ENCODE data around the gene SPCS1. TPM values are rescaled to one million over a fixed set of nuclear protein-coding genes. Genes with fewer than 3 reads are reported as not detected.
A peak's percentile ranks its signal among the peaks of the same experiment; 100 is the strongest.

Gene SPCS1
- total and polyA plus RNA-seq, 2 donors, result 52.0 to 152 TPM

DNA sequence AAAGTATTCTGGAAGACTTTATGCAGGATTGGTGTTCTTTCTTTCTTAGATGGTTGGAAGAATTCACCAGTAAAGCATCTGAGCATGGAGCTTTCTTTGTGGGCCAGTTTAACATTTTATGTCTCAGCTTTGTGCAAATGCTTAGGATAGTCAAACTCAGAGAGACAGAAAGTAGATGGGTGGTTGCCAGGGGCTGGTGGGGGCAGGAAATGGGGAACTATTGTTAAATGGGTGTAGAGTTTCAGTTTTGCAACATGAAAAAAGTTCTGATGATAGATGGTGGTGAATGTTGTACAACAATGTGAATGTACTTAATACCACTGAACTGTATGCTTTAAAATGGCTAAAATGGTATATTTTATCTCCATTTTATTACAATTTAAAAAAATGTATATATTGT is 24.8 kb downstream of the SPCS1 start:
- no peaks in the 10 kb centered on the region for H3K4me1 ChIP-seq (ENCODE audit: insufficient read depth)
- peaks cover 7% of the 10 kb centered on the region for H3K36me3 ChIP-seq (ENCODE audit: insufficient read depth)
- H3K27ac ChIP-seq (ENCODE audit: low read depth), result no peak overlapping the region
- no peak overlapping the region for H3K4me3 ChIP-seq (ENCODE audit: low read depth, low read length)
- no peak for DNase-seq (ENCODE audit: extremely low spot score)

DNA sequence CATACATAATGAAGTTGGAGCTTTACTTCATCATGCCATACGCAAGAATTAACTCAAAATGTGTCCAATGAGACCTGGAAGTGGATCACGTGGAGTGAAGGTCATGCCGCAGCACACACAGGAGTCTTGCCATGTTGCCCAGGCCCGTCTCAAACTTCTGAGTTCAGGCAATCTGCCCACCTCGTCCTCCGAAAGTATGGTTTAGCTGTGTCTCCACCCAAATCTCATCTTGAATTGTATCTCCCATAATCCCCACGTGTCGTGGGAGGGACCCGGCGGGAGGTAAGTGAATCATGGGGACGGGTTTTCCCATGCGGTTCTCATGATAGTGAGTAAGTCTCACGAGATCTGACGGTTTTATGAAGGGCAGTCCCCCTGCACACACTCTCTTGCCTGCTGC is 25.7 kb downstream of the SPCS1 start:
- no peak for DNase-seq (ENCODE audit: extremely low spot score)
- no peak overlapping the region for H3K27ac ChIP-seq (ENCODE audit: low read depth)
- H3K4me1 ChIP-seq (ENCODE audit: insufficient read depth), result no peaks in the 10 kb centered on the region
- H3K4me3 ChIP-seq (ENCODE audit: low read depth, low read length), result no peak overlapping the region
- H3K36me3 ChIP-seq (ENCODE audit: insufficient read depth), result peaks cover 7% of the 10 kb centered on the region
- WGBS, result 96% methylated on average over 14 of the region's 14 CpGs

DNA sequence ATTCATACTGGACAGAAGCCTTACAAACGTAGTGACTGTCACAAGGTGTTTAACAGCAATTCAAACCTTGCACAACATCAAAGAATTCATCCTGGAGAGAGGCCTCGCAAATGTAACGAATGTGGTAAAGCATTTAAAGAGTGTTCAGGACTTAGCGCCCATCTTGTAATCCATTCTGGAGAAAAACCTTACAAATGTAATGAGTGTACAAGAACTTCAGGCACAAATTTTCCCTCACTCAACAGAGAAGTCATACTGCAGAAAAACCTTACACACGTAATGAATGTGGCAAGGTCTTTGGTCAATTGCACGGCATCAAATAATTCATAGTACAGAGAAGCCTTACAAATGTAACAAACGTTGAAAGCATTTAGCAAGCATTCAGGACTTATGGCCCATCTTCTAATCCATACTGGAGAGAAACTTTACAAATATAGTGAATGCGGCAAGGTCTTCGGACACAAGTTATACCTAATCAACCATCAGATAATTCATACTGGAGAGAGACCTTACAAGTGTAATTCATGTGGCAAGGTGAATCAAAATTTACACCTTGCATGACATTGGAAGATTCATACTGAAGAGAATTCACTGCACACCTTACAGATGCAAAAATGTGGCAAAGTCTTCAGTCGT is 27.5 kb downstream of the SPCS1 start:
- Histone ChIP-seq H3K27ac (ENCODE audit: low read depth) (no peak overlapping the region), H3K36me3 (ENCODE audit: insufficient read depth) (peaks cover 9% of the 10 kb centered on the region), H3K4me1 (ENCODE audit: insufficient read depth) (no peaks in the 10 kb centered on the region), H3K4me3 (ENCODE audit: low read depth, low read length) (no peak overlapping the region)
- 93% methylated on average over 10 of the region's 10 CpGs for WGBS
- DNase-seq (ENCODE audit: extremely low spot score), result no peak

DNA sequence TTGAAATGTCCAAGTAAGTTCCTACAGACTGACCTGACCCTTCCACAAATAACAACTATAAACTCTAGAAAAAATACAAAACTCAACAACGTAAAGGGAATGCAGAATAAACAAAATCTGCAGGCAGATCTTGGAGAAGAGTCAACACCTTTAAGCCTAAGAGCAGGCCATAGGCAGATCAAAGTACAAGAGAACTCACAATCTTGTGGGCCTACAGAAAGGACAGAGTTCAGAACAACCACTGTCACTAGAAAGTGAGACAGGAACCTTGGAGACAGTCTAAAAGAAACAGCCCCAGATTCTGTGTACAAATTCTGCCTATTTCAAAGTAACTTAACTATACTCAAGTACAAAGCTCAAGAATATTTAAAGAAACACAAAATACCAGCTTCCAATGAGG is 33.8 kb downstream of the SPCS1 start:
- WGBS, result 77% methylated on average over 1 of the region's 1 CpG
- no peaks in the 10 kb centered on the region for H3K4me1 ChIP-seq (ENCODE audit: insufficient read depth)
- DNase-seq (ENCODE audit: extremely low spot score), result no peak
- no peak overlapping the region for H3K4me3 ChIP-seq (ENCODE audit: low read depth, low read length)
- no peak overlapping the region for H3K27ac ChIP-seq (ENCODE audit: low read depth)
- peaks cover 9% of the 10 kb centered on the region for H3K36me3 ChIP-seq (ENCODE audit: insufficient read depth)

DNA sequence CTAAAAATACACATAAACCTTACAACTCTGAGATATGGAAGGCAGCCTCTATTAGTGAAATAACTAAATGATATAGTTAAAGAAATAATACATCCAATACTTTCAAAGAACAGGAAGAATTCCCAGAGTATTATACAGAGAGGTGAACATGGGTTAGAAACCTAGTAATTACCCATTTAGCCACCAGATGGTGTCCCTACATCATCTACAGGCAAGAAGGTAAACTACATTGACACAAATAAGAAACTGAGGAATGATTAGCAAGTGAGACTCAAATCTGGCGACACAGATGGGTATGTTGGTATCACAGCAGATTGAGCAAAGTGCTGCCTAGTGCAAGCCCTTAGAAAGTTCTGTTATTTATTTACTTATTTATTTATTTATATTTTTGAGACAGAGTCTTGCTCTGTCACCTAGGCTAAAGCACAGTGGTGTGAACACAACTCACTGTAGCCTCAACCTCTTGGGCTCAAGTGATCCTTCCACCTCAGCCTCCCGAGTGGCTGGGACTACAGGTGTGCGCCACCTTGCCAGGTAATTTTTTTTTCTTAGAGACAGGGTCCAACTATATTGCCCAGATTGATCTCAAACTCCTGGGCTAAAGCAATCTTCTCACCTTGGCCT is 36.6 kb downstream of the SPCS1 start:
- peaks cover 15% of the 10 kb centered on the region for H3K36me3 ChIP-seq (ENCODE audit: insufficient read depth)
- WGBS, result 92% methylated on average over 3 of the region's 3 CpGs

DNA sequence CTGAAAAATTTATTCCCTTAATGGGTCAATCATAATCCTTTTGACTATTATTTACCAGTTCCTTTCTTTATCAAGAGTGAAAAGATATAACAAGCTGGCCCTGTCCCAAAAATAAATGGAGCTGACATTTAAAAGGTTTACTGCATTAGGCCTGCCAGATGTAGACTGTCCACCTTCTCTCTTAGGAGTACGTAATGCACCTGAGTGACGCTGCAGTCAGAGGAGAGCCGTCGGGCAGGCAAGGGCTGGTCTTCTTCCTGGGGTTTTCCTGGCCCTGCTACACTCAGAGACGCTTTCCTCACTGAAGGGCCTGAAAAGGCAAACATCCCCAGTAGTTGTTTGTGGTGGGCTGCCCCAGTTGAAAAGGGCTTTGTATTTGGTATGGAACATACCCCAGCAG is 37.2 kb downstream of the SPCS1 start:
- H3K27ac ChIP-seq (ENCODE audit: low read depth), result no peak overlapping the region
- no peaks in the 10 kb centered on the region for H3K4me1 ChIP-seq (ENCODE audit: insufficient read depth)
- 84% methylated on average over 5 of the region's 5 CpGs for WGBS
- peaks cover 13% of the 10 kb centered on the region for H3K36me3 ChIP-seq (ENCODE audit: insufficient read depth)
- no peak for DNase-seq (ENCODE audit: extremely low spot score)
- no peak overlapping the region for H3K4me3 ChIP-seq (ENCODE audit: low read depth, low read length)

More for the DNA sequence above, 36.6 kb downstream of the SPCS1 start:
- H3K4me3 ChIP-seq (ENCODE audit: low read depth, low read length), result no peak overlapping the region
- no peaks in the 10 kb centered on the region for H3K4me1 ChIP-seq (ENCODE audit: insufficient read depth)
- H3K27ac ChIP-seq (ENCODE audit: low read depth), result no peak overlapping the region
- DNase-seq (ENCODE audit: extremely low spot score), result no peak

DNA sequence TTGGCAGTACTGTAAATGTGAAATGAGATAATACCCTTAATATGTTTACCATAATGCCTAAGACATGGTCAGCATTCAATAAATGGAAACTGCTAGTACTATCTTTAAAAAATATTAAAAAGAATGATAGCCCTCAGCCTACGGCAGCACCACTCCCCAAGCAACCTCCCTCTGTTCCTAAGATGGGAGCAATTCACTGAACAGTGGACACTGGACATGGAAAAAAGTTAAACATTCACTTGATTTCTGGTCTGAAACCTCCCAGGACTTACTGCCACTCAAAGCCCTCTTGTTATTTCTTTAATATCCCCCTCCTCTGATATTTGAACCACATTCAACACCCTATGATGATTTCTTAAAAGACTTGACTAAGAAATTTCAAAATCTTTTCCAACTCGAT is 37.8 kb downstream of the SPCS1 start:
- H3K4me3 ChIP-seq (ENCODE audit: low read depth, low read length), result no peak overlapping the region
- DNase-seq (ENCODE audit: extremely low spot score), result no peak
- peaks cover 12% of the 10 kb centered on the region for H3K36me3 ChIP-seq (ENCODE audit: insufficient read depth)
- no peaks in the 10 kb centered on the region for H3K4me1 ChIP-seq (ENCODE audit: insufficient read depth)
- H3K27ac ChIP-seq (ENCODE audit: low read depth), result no peak overlapping the region
- 92% methylated on average over 2 of the region's 2 CpGs for WGBS

DNA sequence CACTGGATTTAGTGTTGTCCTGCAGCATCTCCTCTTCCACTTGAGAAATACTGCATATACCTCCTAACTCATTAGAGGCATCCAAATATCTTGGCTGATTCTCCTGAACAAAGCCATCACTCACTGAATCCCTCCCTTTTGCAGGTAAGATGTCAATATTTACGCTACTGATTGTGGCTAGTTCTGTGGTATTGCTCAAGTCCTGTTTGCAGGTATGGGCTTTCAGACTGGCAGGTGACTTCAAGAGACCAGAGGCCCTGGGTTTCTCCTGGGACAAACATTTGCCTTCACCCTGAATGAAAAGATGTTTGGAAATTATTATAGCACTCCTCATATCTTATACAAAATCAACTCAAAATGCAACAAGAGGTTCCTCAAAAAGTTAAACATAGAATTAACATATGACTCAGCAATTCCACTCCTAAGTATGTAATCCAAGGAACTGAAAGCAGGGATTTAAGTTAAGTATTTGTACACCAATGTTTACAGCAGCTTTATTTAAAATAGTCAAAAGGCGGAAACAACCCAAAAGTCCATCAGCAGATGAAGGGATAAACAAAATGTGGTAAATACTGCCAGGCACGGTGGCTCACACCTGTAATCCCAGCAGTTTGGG is 46.2 kb downstream of the SPCS1 start:
- Histone ChIP-seq H3K4me3 (ENCODE audit: low read depth, low read length) (no peak overlapping the region), H3K36me3 (ENCODE audit: insufficient read depth) (peaks cover 4% of the 10 kb centered on the region), H3K4me1 (ENCODE audit: insufficient read depth) (no peaks in the 10 kb centered on the region), H3K27ac (ENCODE audit: low read depth) (no peak overlapping the region)
- no peak for DNase-seq (ENCODE audit: extremely low spot score)
- 84% methylated on average over 3 of the region's 3 CpGs for WGBS

DNA sequence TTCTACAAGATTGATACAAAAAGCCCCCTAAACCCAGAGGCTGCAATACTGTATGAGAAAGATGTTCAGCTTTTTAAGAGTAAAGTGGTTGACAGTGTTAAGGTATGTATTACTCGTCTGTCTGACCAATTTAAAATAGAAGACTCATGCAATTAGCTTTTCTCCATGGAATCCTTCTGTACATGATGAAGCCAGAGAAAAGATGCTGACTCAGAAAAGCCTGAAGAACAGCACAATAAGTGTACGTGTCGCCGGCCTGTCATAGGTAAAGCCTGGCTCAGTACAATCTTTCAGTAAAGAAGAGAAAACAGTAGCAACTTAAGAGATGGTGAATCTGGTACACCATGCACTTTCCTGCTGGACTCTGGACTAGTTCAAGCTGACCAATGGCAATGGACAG is 48.5 kb downstream of the SPCS1 start:
- peaks cover 4% of the 10 kb centered on the region for H3K36me3 ChIP-seq (ENCODE audit: insufficient read depth)
- H3K27ac ChIP-seq (ENCODE audit: low read depth), result no peak overlapping the region
- no peak for DNase-seq (ENCODE audit: extremely low spot score)
- no peaks in the 10 kb centered on the region for H3K4me1 ChIP-seq (ENCODE audit: insufficient read depth)
- 93% methylated on average over 4 of the region's 4 CpGs for WGBS
- H3K4me3 ChIP-seq (ENCODE audit: low read depth, low read length), result no peak overlapping the region

DNA sequence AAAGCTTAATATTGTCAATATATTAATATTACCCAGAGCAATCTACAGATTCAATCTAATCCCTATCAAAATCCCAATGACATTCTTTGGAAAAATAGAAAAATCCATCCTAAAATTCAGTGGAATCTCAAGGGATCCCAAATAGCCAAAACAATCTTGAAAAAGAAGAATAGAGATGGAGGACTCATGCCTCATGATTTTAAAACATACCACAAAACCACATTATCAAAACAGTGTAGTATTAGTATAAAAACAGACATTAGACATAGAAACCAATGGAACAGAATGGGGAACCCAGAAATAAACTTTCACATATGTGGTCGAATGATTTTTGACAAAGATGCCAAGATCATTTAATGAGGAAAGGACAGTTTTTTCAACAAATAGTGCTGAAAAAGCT is 50.2 kb downstream of the SPCS1 start:
- 95% methylated on average over 1 of the region's 1 CpG for WGBS
- Histone ChIP-seq H3K27ac (ENCODE audit: low read depth) (no peak overlapping the region), H3K4me1 (ENCODE audit: insufficient read depth) (no peaks in the 10 kb centered on the region), H3K36me3 (ENCODE audit: insufficient read depth) (peaks cover 4% of the 10 kb centered on the region), H3K4me3 (ENCODE audit: low read depth, low read length) (no peak overlapping the region)
- no peak for DNase-seq (ENCODE audit: extremely low spot score)

Small RNA genes within 50 kb of the gene (small RNA-seq; reads per million reads assigned to genes)
- gene AC006254.2, result not detected
- 3,314 reads per million, percentile 99 among the genes with 10 or more reads in this experiment for gene RF00569
- gene RF01183, result not detected
- gene SNORD19, result 0.15 reads per million
- not detected for gene SNORD19B
- gene SNORD69, result 4,858 reads per million, percentile 100 among the genes with 10 or more reads in this experiment

Other genes with a start within 250 kb of the SPCS1 start
- gene STAB1, start 210.8 kb upstream of the SPCS1 start, total RNA-seq, result 73.5 TPM
- 91.8 TPM for gene STAB1, start 210.8 kb upstream of the SPCS1 start, polyA plus RNA-seq
- 32.9 TPM for gene NT5DC2, start 172.2 kb upstream of the SPCS1 start, total RNA-seq
- 63.8 TPM for gene NT5DC2, start 172.2 kb upstream of the SPCS1 start, polyA plus RNA-seq
- gene UQCC5, start 169.5 kb upstream of the SPCS1 start, total RNA-seq, result 5.7 TPM
- gene UQCC5, start 169.5 kb upstream of the SPCS1 start, polyA plus RNA-seq, result 38.4 TPM
- gene PBRM1, start 20.2 kb upstream of the SPCS1 start, total RNA-seq, result 125 TPM
- 25.1 TPM for gene PBRM1, start 20.2 kb upstream of the SPCS1 start, polyA plus RNA-seq
- 163 TPM for gene GNL3, start 20.1 kb upstream of the SPCS1 start, total RNA-seq
- 47.0 TPM for gene GNL3, start 20.1 kb upstream of the SPCS1 start, polyA plus RNA-seq
- gene GLT8D1, start 315 bp upstream of the SPCS1 start, total RNA-seq, result 129 TPM
- gene GLT8D1, start 315 bp upstream of the SPCS1 start, polyA plus RNA-seq, result 46.3 TPM
- 29.7 TPM for gene NEK4, start 64.8 kb downstream of the SPCS1 start, total RNA-seq
- 11.5 TPM for gene NEK4, start 64.8 kb downstream of the SPCS1 start, polyA plus RNA-seq
- gene ITIH1, start 71.5 kb downstream of the SPCS1 start, total RNA-seq, result not detected
- 0.70 TPM for gene ITIH1, start 71.5 kb downstream of the SPCS1 start, polyA plus RNA-seq
- gene ITIH3, start 88.7 kb downstream of the SPCS1 start, total RNA-seq, result 1.4 TPM
- gene ITIH3, start 88.7 kb downstream of the SPCS1 start, polyA plus RNA-seq, result 3.1 TPM
- 3.3 TPM for gene ITIH4, start 124.6 kb downstream of the SPCS1 start, total RNA-seq
- gene ITIH4, start 124.6 kb downstream of the SPCS1 start, polyA plus RNA-seq, result 5.0 TPM
- gene MUSTN1, start 128.9 kb downstream of the SPCS1 start, total RNA-seq, result 2.9 TPM
- gene MUSTN1, start 128.9 kb downstream of the SPCS1 start, polyA plus RNA-seq, result 44.5 TPM
- gene STIMATE, start 191.4 kb downstream of the SPCS1 start, total RNA-seq, result 11.8 TPM
- gene STIMATE, start 191.4 kb downstream of the SPCS1 start, polyA plus RNA-seq, result 17.6 TPM